A549 (cell line): ENCODE data around the gene SMIM32.

ENCODE experiments used
- CEBPB ChIP-seq, 2 experiments: fragments of >200 bp in 1 of 2; sonication (Bioruptor Twin) in 1 of 2; formaldehyde crosslinking in 1 of 2; IDR thresholded peaks; 2 replicates each; pipeline ENCODE4 v1.6.1; 2012 to 2016
- EP300 ChIP-seq, 2 experiments: fragments of >200 bp; sonication (Bioruptor Twin); formaldehyde crosslinking; IDR thresholded peaks; 2 replicates in 1 of 2; 3 replicates in 1 of 2; pipeline ENCODE4 v1.6.1; 2016 to 2017
- HOXB5 ChIP-seq: fragments of 250-450 bp; sonication (Bioruptor Pico); IDR thresholded peaks from 2 replicates; pipeline ENCODE4 v1.5.0; 2020; ENCODE audit warnings: mild to moderate bottlenecking, moderate library complexity
- MYC ChIP-seq: IDR thresholded peaks from 2 replicates; pipeline ENCODE4 v1.6.1; 2012; ENCODE audit warnings: mild to moderate bottlenecking, inconsistent platforms, low read length, improper control_type of control experiment, borderline replicate concordance
- RAD21 ChIP-seq, 2 experiments: fragments of >200 bp in 1 of 2; sonication (Bioruptor Twin) in 1 of 2; formaldehyde crosslinking in 1 of 2; IDR thresholded peaks in 1 of 2; conservative IDR thresholded peaks in 1 of 2; 2 replicates in 1 of 2; 3 replicates in 1 of 2; pipeline ENCODE4 v1.6.1; 2012 to 2018; ENCODE audit warnings: inconsistent platforms in 1 of 2
- SREBF2 ChIP-seq: fragments of 450-650 bp; IDR thresholded peaks from 2 replicates; pipeline ENCODE4 v1.6.1; 2014; ENCODE audit warnings: mild to moderate bottlenecking, moderate library complexity
- TP53 ChIP-seq: fragments of 250-450 bp; sonication (Bioruptor Pico); IDR thresholded peaks from 2 replicates; pipeline ENCODE4 v1.5.0; 2021; ENCODE audit warnings: mild to moderate bottlenecking, moderate library complexity
- TF ChIP-seq, protein P1 (sequence below): fragments of >200 bp; sonication (Bioruptor Twin); formaldehyde crosslinking; IDR thresholded peaks from 3 replicates; pipeline ENCODE4 v1.5.1; 2016
- TF ChIP-seq, protein P2 (sequence below): fragments of 150-350 bp; IDR thresholded peaks from 2 replicates; pipeline ENCODE4 v1.6.1; 2014; ENCODE audit warnings: low read depth, mild to moderate bottlenecking, low read length
- TF ChIP-seq, protein P3 (sequence below): fragments of 450-650 bp; IDR thresholded peaks from 2 replicates; pipeline ENCODE4 v1.6.1; 2014; ENCODE audit warnings: antibody characterized with exemption

DNA sequence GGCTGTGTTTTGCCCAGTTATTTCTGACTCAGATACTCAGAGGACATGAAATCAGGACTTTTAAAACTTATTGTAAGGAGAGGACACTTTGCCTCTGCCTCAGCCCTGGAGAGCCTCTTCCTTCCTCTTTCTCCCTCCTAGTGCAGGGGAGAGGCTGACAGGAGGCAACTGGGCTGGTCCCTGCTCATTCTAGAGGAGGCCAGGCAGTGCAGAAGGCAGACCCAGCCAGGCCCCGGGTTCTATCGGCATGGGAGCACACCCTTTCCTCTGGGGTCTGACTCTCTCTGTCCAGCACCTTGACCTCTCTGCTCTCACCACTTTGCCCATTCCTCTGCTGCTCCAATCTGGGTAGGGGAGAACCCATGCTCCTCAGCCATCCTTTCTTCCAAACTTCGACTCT is 16.0 kb upstream of the SMIM32 start:
- TF ChIP-seq, protein P1, sequence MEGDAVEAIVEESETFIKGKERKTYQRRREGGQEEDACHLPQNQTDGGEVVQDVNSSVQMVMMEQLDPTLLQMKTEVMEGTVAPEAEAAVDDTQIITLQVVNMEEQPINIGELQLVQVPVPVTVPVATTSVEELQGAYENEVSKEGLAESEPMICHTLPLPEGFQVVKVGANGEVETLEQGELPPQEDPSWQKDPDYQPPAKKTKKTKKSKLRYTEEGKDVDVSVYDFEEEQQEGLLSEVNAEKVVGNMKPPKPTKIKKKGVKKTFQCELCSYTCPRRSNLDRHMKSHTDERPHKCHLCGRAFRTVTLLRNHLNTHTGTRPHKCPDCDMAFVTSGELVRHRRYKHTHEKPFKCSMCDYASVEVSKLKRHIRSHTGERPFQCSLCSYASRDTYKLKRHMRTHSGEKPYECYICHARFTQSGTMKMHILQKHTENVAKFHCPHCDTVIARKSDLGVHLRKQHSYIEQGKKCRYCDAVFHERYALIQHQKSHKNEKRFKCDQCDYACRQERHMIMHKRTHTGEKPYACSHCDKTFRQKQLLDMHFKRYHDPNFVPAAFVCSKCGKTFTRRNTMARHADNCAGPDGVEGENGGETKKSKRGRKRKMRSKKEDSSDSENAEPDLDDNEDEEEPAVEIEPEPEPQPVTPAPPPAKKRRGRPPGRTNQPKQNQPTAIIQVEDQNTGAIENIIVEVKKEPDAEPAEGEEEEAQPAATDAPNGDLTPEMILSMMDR = no peak
- TF ChIP-seq SREBF2 (no peak), EP300 (IDR thresholded peaks at IDR 0.05) (no peak), HOXB5 (no peak), TP53 (CRISPR knock-in tag) (no peak), RAD21 (conservative IDR thresholded peaks at IDR 0.05 in 1 of 2, IDR thresholded peaks at IDR 0.05 in 1 of 2) (no peak), MYC (no peak), CEBPB (IDR thresholded peaks at IDR 0.05) (no peak)
- TF ChIP-seq, protein P2, sequence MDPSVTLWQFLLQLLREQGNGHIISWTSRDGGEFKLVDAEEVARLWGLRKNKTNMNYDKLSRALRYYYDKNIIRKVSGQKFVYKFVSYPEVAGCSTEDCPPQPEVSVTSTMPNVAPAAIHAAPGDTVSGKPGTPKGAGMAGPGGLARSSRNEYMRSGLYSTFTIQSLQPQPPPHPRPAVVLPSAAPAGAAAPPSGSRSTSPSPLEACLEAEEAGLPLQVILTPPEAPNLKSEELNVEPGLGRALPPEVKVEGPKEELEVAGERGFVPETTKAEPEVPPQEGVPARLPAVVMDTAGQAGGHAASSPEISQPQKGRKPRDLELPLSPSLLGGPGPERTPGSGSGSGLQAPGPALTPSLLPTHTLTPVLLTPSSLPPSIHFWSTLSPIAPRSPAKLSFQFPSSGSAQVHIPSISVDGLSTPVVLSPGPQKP = no peak
- TF ChIP-seq, protein P3, sequence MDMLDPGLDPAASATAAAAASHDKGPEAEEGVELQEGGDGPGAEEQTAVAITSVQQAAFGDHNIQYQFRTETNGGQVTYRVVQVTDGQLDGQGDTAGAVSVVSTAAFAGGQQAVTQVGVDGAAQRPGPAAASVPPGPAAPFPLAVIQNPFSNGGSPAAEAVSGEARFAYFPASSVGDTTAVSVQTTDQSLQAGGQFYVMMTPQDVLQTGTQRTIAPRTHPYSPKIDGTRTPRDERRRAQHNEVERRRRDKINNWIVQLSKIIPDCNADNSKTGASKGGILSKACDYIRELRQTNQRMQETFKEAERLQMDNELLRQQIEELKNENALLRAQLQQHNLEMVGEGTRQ = no peak
